AG04450 (cell line): ENCODE results near the gene FCN3. TPM values are rescaled to one million over a fixed set of nuclear protein-coding genes. Genes with fewer than 3 reads are reported as not detected.

ENCODE experiments used
- CTCF ChIA-PET: fragments of 300-600, 350-600 bp; formaldehyde crosslinking; extraction: SDS; loops from one replicate; lab custom pipeline; 2022; ENCODE audit warnings: antibody characterized with exemption, inconsistent platforms; lab: Charles Lee
- POLR2A ChIA-PET: fragments of 350-600 bp; formaldehyde crosslinking; extraction: SDS; loops from one replicate; lab custom pipeline; 2021; ENCODE audit warnings: antibody characterized with exemption, inconsistent platforms; lab: Yijun Ruan, JAX
- DNase-seq: peaks from one replicate; pipeline ENCODE4 v3.0.0-alpha.2; 2011; ENCODE audit warnings: low read depth, low spot score
- H3K27ac ChIP-seq: one replicate; pipeline ENCODE4 v1.5.1; 2012; ENCODE audit warnings: low read depth, low read length, control low read depth
- H3K27me3 ChIP-seq: one replicate; pipeline ENCODE4 v1.6.0; 2012; ENCODE audit warnings: low read length; ENCODE audit not compliant: control insufficient read depth, insufficient read depth
- H3K4me3 ChIP-seq: 2 replicates; pipeline ENCODE4 v1.5.1; 2011; ENCODE audit warnings: mild to moderate bottlenecking, low read depth, low read length, control low read depth
- H3K9me3 ChIP-seq: 2 replicates; pipeline ENCODE4 v1.5.1; 2012; ENCODE audit warnings: low read length; ENCODE audit not compliant: control insufficient read depth, insufficient read depth
- CTCF ChIP-seq: IDR thresholded peaks from 2 replicates; pipeline ENCODE4 v1.5.1; 2011; ENCODE audit warnings: low read depth, low read length, control low read depth, inconsistent platforms
- polyA plus RNA-seq: library from polyadenylated mRNA; depleted of rRNA; stranded (reverse); fragments of >200 nt; gene quantifications from 2 replicates; pipeline ENCODE4 v1.2.3, GENCODE V29; 2011

FCN3 gene
- polyA plus RNA-seq, 1 experiment = not detected

DNA sequence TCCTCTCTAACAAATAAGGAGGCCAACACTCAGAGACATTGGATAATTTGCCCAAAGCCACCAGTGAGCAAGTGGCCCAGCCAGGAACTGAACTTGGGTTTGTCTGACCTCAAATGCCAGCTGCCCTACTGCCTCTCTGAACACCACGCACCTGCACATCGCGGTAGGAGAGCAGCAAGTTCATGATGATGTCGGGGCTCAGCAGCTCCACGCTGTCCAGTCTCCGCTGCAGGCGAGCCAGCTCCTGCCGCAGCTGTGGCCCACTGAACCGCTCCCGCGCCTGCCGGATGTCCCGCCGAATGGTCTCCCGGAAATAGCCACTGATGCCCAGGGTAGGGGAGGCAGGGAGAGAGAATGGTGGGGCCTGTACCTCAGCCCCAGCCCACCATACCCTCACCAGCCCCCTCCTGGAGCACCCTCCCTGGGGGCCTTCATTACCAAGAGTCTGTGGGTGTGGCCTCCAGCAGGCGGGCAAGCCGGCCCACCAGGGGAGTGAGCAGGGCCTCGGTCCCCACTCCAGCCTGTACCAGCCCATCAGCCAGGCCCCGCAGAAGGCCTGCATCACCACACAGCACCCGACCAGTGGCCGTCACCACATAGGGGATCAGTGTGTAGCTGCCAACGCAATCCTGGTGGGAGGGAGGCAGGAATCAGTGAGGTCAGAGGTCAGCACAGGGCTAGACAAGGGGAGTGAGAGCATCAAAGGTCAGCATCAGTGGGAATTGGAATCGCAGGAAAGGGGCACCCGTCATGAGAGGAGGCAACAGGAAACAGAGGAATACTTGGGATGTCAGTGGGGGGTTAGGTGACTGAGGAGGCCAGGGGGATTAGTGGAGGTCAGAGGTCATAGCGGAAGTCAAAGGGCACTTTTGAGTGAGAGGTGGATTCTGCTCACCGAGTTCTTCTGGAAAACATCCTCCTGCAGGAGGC lies 10.6 kb downstream of the FCN3 start:
- Histone ChIP-seq H3K27ac (no peak overlapping the region), H3K9me3 (no peaks in the 10 kb centered on the region; the same call in 1 of the 2 replicates), H3K27me3 (no peaks in the 10 kb centered on the region), H3K4me3 (no peak overlapping the region)
- no peak for TF ChIP-seq CTCF
- CTCF ChIA-PET = interaction anchor here (5.3 kb wide), 1 partner anchor 64 kb away, joined by 75 read pairs; no protein-coding TSS in a partner anchor
- POLR2A ChIA-PET = no interaction called here
- DNase-seq = no peak

- Histone ChIP-seq H3K27ac (no peak overlapping the region), H3K27me3 (no peaks in the 10 kb centered on the region), H3K4me3 (no peak overlapping the region), H3K9me3 (no peaks in the 10 kb centered on the region; the same call in 1 of the 2 replicates)
- DNase-seq = no peak
- no peak for TF ChIP-seq CTCF
- POLR2A ChIA-PET = no interaction called here
- CTCF ChIA-PET = interaction anchor here (0.7 kb wide), 1 partner anchor 34 kb away, joined by 3 read pairs; no protein-coding TSS in a partner anchor
These were observed 13.1 kb downstream of the FCN3 start for GRCh38 chr1:27361553-27361952.

GRCh38 chr1:27361044-27361402 lies 13.6 kb downstream of the FCN3 start:
- no peaks in the 10 kb centered on the region for H3K27me3 ChIP-seq
- no peak overlapping the region for H3K27ac ChIP-seq
- ChIA-PET POLR2A (no interaction called here), CTCF (no interaction called here)
- H3K4me3 ChIP-seq = no peak overlapping the region
- no peak for TF ChIP-seq CTCF
- no peaks in the 10 kb centered on the region; the same call in 1 of the 2 replicates for H3K9me3 ChIP-seq
- DNase-seq = no peak

GRCh38 chr1:27360159-27361043 lies 14.2 kb downstream of the FCN3 start:
- Histone ChIP-seq H3K27me3 (no peaks in the 10 kb centered on the region), H3K27ac (no peak overlapping the region), H3K9me3 (no peaks in the 10 kb centered on the region; the same call in 1 of the 2 replicates), H3K4me3 (no peak overlapping the region)
- DNase-seq = no peak
- no peak for TF ChIP-seq CTCF
- CTCF ChIA-PET = no interaction called here
- POLR2A ChIA-PET = no interaction called here

DNA sequence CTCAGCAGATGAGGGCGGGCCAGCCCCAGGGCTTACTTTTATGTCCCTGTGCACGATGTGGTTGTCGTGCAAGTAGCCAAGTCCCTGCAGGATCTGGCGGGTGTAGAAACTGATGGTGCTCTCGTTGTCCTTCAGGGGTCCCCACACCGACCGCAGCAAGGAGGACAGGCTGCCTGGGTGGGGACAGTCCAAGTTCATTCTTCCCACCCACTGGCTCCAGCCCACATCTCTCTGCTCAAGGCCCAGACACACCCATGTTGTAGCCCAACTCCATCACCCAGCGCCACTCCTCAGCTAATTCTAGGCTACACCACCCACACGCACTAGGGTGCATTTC lies 14.8 kb downstream of the FCN3 start:
- DNase-seq = no peak
- no peak for TF ChIP-seq CTCF
- ChIA-PET POLR2A (no interaction called here), CTCF (no interaction called here)
- Histone ChIP-seq H3K27me3 (no peaks in the 10 kb centered on the region), H3K9me3 (no peaks in the 10 kb centered on the region; the same call in 1 of the 2 replicates), H3K4me3 (no peak overlapping the region), H3K27ac (no peak overlapping the region)
